NCI-H345 (cell line): Measurements from ENCODE around the gene STPG1.

Experiments used
- DNase-seq: peaks from one replicate; lab custom pipeline; 2025; lab: John Stamatoyannopoulos, UW

The STPG1 gene

DNA sequence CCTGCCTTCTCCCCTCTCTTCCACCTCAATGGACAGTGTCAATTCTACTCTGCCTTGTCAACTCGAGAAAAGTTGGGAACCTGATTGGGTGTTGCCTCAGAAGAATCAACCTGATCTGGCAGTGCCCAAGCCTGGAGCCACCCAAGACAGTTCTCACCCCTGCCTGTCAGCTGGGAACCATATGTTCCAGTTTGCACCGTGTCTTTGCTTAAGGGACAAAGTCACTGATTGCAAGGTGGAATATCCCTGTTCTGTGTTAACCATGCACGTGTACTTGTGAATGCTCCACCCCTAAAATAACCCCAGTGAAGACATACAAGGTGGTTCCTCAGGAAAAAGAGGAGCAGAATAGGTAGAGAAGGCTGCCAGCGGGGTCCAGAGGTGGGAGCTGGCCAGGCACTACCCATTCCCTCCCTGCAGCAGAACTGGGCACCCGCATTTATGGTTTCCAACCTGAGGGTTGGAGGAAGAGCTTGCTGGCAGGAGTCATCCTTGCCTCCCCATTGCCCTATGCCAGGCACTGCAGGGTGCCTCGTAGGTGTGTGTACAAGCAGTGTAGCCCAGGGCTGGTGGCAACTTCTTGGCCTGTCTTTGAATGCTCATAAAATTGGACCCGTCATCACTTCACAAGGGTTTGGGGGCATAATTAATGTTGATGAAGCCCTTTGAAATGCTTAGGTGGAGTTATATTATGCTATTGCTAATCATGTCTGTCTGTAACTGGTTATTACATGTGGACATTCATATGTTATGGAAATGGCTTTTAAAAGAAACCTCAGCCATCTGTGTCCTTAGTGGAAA, 13.4 kb upstream of the STPG1 start:
- no peak for DNase-seq

DNA sequence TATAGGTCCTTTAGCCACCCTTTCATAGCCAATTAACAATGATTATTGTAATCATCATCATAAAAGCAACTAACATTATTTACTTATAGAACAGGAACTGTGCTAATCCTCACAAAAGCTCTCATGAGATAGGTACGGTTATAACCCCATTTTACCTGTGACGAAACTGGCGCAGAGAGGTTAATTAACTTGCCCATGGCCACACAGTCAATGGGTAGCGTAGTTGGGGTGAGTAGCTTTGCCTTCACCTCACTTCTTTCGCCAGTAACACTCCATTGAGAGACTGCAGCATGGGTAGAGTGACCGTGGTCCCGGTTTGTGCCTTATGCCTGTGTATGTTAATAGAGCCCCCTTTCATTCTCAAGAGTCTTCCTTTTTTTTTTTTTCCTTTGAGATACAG, 12.3 kb upstream of the STPG1 start:
- DNase-seq = no peak

DNA sequence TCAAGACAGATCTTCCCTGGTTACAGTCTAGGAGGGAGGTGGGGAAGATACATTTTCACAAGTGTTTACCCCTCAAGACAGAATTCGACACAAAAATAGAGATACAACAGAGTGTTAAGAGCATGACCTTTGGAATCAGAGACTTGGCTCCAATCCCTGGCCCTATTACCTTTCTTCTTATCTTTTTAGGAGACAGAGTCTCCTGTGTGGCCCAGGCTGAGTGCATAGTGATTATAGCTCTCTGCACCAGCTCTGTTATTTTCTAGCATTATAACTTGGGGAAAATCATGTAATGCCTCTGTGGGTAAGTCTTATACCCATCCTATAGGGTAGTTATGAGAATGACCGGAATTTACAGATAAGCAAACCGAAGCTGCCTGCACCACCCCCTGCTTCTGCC, 11.9 kb upstream of the STPG1 start:
- no peak for DNase-seq

DNA sequence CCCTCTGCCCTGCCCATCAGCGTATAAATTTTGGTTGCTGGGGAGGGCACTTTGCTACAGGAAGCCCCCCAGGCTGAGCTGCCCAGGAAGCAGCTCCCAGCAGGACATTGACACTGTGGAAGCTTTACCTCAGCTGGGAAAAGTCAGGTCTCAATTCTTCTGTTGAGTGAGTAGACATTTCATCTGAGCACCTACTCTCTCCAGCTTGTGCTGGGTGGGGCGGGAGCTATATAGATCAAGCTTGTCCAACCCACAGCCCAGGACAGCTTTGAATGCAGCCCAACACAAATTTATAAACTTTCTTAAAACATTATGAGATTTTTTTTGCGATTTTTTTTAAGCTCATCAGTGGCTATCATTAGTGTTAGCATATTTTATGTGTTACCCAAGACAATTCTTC, 11.4 kb upstream of the STPG1 start:
- no peak for DNase-seq

DNA sequence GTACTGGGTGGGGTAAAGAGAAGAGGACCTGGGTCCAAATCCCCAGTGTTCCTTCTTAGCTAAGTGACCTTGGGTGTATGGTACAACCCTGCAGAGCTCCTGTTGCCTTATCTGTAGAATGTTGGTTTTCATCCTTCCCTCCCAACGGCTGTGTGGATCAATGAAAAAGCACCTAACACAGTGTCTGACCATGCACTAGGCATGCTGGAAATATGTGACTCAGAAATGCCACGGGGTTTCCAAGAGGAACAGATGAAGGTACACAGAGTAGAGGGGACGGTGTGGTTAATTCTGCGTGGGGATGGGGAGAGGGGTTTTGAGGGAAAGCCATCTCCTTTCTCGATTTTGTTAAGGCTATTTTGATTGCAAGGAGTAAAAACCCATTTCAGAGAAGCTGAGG, 10.6 kb upstream of the STPG1 start:
- no peak for DNase-seq

DNA sequence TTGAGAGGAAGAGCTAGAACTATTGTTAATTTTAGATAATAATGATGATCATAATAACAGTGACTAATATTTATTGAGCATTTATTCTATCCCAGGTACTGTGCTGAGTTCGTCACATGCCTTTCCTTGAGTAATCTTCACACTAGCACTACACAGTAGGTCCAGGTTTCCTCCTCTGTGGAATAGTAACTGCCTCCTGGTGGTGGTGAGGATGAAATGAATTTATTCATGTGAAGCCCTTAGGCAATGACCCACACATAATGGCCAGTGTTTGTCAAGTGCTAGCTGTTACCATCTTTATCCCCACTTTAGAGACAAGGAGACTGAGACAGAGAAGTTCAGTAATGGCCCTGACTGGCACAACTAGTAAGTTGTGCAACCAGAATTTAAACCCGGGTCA, 7.9 kb upstream of the STPG1 start:
- DNase-seq = no peak

DNA sequence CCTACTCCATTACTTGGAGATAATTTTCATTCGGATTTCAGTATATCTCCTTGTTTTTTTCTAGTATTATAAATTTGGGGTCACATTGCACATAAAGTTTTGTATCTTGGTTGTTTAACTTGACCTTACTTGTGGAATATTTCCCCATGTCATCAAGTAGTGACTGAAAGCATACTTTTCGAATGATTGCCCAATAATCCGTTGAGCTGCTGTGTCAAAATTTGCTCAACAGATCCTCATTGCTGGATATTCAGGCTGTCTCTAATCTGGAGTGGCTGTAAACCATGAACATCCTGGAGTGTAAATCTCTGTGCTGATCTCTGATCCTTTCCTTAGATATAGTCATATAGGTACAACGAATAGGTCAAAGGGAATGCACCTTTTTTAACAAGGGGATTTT, 7.0 kb upstream of the STPG1 start:
- no peak for DNase-seq

DNA sequence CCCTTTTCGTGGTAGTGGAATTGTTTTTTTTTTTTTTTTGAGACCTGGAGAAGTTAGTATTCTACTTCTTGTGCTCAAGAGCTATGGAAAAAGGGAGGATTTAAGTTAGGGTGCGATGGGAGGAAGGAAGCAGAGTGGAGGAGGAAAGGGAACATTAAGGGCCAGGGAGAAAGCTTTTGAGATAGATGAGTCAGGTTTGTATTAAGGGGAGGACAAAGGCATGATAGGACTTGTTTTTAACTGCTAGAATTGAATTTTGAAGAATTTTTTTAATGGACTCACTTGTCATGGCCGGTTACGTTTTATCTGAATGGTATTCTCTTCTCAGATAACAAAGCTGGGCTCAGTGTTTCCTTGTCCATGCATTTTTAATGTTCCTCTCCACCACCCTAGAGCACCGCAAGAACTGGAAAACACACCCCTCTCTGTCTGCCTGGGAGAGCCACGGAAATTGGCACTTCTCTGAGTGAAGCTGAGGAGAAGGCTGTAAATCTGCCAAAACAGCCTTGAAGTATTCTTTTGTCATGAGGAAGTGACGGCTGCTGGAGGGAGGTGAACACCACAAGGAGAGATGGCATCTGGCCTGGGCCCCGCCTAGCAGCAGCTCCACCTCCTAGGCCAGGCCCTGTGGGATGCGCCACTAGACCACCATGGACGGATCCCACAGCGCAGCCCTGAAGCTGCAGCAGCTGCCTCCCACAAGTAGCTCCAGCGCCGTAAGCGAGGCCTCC, 5.5 kb upstream of the STPG1 start:
- DNase-seq = no peak

DNA sequence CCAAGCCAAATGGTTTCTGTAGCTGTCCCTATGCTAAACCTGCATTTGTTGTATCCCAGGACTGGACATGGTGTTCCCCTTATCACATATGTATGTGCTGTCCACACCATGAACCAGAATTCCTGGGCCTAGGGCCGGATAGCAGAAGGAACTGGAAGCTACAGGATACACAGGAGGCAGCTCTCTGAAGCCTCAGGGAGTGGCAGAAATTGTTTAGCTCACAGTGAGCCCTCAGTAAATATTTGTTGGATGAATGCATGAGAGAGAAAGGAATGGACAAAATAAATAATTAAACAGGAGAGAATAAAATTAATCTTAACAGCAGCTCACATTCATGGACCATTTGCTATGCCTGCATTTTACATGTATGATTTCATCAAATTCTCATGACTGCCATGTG, 4.1 kb upstream of the STPG1 start:
- DNase-seq = no peak

DNA sequence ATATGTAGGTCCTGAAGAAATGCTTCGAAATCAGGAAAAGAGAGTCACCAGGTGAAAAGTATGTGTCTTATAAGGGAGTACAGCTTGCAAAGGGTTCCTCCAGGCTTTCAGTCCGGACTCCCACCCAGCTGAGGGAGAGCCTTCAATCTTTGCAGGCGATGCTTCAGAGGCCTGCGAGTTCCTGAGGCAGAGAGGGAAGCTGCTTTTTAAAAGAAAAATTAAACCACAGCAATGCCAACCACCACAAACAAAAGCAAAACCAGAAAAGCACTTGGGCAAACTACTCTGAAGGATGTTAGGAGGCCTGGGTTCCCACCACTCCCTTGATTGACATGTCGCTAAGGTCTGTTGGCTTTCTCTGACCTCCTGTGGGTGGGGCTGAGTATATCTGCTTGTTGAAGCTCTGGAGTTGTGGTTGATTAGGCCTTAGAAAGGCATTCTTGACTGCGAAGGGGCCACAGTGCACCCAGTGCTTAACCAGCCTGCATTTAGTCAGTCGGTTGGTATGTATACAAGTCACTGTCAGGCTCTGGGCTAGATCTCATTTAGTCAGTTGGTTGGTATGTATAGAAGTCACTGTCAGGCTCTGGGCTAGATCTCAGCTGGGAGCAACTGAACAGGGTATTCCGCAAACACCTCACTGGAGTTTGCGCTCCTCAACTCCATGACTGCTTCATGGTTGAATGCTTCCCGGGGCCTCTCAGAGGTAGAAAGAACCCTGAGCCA, 3.2 kb upstream of the STPG1 start:
- DNase-seq = no peak

DNA sequence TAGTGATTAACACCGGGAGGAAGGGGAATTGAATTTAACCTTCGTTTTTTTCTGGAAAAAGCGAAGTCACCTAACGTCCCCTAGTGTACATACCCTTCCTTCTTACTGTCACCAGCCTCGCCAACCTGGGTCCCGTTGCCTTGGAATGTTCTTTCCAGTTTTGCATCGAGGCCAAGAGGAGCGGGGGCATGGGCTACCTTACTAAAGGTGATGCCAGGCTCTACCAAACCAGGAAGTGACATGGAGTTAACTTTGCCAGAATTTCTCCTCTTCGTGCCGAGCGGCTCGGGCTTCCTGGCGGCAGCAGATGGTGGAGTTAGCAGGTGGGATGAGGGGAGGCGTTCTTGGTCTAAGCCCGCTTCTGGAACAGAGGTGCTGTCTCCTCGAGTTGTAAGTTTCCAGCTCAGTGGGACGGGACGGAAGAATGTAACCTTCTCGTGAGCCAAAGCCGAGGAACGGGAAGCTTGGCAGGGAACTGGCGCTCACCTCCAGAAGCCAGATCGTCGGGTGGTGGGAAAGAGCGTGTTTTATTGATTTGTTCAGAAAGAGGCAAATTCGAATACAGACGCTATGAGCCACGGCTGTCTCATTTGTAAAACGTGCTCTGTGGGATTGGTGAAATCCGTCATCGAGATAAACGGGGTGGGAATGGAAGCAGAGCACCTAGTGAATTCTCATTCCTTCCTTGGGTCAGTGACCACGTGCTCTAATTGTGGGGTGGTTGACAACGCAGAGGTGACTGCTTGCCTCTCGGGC, 2.5 kb upstream of the STPG1 start:
- no peak for DNase-seq

DNA sequence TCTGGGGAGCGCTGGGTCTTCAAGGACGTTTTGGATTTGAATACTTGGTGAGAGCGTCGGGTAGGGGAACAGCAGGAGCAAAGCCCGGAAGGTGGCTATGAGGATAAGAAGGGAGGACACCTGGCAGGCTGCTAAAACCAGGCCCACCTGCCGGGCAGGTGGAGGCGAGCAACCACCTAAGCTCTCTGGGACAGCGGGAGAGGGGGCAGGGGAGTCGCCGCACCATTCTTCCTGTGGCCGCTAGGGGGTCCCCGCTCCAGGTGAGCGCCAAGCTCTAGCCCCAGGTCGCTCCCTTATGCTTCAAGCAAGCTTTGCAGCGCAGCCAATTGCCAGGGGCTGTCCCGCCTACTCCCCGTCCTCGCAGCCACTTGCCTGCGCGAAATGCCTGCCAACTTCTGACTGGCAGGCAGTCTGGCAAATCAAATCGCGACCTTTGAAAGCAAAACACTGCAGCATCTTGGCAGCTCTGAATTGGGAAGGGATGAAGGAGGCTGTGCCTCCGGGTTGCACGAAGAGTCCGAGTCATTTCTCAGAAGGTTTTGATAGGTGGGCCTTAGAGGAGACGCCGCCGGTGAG, 1.8 kb upstream of the STPG1 start, which contains the start of gene NIPAL3:
Gene NIPAL3 (plus strand): TSS at position 469 of the 576 bp plus-strand sequence. CDS start 3,746 bp downstream, outside the sequence.
- DNase-seq = peak; percentile 99

DNA sequence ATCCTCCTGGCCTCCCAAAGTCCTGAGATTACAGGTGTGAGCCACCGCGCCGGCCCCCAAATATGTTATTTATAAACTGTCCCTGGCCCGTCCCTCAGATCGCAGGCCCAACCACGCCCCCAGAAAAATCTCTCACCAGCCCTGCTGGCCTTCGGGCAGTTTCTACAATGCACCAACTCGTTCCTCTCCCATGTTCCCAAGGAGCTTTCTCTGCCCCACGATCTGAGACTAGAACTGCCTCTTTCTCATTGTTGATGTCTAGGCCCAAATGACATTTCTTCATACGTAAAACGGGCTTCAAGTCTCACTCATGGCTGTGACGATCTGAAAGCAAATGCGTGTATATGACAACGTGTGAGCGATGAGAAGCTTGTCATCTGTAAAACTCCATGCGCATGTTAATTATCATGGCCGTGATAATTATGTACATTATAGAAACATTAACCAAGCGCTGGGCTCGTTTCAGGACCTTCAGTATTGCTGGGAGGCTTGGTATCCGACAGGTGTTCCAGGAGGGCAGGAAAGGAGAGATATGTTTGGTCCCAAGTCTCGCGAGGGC, 1.3 kb upstream of the STPG1 start:
- DNase-seq = no peak

DNA sequence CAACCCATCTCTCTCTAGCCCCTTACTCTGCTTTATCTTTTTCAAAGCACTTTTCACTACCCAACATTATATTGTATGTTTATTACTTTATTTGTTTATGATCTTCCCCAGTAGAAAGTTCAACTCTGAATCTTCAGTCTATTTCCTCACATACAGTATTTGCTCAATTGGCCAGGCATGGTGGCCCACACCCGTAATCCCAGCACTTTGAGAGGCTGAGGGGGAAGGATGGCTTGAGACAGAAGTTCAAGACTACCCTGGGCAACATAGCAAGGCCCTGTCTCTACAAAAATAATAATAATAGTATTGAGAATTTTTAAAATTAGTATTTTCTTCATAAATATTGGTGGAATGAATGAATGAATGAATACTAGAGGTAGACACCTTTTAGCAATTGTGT, 1.2 kb downstream of the STPG1 start:
- DNase-seq = no peak

DNA sequence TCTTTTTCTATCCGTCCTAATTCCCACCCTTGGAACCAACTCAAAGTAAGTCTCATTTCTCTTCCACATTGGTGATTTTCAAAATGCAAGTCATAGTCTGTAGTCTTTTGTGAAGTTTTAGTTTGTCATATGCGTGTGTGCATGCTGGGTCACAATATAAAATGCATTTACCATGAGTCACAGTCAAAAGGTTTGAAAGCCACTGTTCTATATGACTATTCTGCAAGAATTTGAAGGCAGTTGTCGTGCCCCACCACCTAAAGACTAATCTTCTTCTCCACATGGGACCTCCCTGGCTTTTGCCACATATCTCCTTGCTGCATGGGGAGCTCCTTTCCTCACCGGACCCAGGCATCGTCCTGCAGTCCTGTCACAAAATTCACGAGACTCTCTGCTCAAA, 1.6 kb downstream of the STPG1 start:
- no peak for DNase-seq

DNA sequence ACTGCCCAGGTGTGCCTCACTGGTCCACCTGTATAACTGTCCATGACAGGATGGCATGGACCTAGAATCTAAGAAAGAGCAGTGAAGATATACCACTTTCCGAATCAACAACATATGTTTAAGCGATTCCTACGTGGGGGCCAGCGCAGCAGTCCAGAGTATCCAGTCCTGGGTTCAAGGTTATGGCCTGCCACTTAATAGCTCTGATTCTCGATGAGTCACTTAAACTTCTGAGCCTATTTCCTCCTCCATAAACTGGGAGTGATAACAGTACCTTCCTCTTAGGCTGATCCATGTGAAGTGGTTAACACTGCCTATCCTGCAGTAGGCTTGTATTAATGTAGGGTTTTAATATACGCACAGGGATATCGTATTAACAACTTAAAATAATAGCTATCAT, 2.8 kb downstream of the STPG1 start:
- DNase-seq = no peak

DNA sequence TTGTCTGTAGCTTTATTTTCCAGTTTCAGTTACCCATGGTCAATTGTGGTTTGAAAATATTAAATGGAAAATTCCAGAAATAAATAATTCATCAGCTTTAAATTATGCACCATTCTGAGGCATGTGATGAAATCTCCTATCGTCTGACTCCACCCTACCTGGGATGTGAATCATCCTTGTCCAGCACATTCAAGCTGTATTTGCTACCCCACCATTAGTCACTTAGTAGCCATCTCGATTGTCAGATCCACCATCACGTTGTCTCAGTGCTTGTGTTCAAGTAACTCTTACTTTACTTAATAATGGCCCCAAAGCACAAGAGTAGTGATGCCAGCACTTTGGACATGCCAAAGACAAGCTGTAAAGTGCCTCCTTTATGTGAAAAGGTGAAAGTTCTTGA, 4.0 kb downstream of the STPG1 start:
- no peak for DNase-seq

DNA sequence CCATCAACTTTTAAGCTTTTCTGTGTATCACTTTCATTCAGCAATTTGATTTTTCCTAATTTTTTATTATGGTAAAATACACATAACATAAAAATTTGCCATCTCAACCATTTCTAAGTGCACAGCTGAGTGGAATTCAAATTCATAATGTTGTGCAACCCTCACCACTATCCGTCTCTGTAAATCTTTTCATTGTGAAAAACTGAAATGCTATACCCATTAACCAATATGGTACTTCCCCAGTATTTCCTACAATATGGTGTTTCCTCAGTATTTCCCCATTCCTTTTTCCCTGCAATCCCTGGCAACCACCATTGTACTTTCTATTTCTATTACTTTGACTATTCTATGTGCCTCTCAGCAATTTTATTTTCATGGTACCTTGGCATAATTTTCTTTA, 6.8 kb downstream of the STPG1 start:
- DNase-seq = no peak

DNA sequence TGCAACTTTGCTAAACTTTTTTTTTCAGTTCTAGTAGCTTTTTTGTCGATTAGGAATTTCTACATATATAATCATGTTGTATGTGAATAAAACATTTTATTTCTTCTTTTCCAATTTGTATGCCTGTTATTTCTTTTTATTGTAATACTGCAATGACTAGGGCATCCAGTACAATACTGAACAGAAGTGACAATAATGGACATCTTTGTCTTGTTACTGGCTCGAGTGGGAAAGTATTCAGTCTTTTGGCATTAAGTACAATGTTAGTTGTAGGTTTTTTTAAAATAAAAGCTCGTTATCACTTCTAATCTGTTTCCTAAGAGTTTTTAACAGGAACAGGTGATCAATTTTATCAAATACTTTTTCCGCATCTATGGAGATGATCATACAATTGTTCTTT, 9.8 kb downstream of the STPG1 start:
- DNase-seq = no peak

DNA sequence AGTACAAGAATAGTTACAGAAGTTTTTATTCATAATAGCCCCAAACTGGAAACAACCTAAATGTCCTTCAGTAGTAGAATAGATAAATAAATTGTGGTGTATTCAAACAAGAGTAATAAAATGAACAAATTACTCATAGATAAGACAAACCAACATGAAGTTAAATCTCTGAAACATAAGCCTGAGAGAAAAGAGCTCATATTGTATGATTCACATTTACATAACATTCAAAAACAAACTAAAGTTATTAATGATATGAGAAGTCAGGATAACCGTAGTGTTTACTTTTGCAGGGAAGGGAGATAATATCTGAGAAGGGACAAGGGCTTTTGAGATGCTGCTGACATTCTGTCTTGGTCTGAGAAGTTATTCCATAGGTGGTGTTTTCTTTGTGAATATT, 13.5 kb downstream of the STPG1 start:
- DNase-seq = no peak

DNA sequence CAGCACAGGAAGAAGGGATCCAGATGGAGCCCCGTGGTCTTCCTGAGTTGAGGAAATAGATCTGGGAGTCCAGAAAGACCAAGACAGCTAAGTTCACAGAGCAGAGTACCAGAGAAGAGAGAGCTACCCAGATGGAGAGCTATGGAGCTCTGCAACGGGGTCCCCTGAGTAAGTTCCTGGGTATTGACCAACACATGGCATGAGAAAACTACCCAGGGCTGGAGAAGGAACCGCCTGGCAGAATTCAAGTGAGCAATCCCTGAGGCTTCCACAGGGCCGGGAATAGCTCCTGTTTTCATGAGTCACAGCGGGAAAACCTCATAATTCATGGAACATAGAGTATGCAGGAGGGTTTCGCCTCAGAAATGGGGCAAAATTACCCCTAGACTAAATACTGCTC, 19.7 kb downstream of the STPG1 start:
- DNase-seq = no peak
